ENCODE data around the gene CRKL.

DNA sequence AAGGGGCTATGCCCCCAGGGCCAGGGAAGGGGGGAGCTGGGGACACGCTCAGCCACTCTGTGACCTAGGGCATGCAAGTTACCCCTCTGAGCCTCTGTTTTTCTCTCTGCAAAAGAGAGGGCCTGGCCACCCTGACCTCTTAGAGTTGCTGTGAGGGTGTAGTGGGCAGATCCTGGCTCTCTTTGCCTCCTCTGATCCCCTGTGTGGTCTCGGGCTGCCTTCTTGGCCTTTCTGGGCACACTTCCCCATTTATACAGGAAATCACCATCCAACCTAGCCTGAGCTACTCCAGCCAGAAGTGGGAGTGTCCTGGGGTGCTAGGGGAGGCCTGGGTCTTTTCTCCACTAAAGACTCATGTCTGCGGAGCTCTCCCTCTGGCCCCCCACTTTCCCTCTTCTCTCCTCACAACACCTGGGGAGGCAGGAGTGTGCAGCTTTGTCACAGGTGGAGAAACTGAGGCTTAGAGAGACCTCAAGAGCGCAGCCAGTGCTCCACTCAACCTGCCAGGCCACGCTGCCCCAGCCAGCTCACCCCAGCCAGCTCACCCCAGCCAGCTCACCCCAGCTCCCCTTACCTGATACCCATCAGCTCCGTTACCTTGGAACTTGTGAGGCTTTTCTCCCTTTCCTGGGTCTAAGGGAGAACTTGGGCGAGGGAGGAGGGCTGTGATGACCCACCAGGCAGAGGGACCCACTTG is 51.2 kb downstream of the CRKL start:
- no peak for TF ChIP-seq POLR2A (IDR thresholded peaks at IDR 0.05)
- TF ChIP-seq, protein P1, sequence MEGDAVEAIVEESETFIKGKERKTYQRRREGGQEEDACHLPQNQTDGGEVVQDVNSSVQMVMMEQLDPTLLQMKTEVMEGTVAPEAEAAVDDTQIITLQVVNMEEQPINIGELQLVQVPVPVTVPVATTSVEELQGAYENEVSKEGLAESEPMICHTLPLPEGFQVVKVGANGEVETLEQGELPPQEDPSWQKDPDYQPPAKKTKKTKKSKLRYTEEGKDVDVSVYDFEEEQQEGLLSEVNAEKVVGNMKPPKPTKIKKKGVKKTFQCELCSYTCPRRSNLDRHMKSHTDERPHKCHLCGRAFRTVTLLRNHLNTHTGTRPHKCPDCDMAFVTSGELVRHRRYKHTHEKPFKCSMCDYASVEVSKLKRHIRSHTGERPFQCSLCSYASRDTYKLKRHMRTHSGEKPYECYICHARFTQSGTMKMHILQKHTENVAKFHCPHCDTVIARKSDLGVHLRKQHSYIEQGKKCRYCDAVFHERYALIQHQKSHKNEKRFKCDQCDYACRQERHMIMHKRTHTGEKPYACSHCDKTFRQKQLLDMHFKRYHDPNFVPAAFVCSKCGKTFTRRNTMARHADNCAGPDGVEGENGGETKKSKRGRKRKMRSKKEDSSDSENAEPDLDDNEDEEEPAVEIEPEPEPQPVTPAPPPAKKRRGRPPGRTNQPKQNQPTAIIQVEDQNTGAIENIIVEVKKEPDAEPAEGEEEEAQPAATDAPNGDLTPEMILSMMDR (IDR thresholded peaks at IDR 0.05), result no peak
